Mucosa of gallbladder (tissue), 1 donor: ENCODE data around the gene SYTL4. TPM values are rescaled to one million over a fixed set of nuclear protein-coding genes. Genes with fewer than 3 reads are reported as not detected.
"Not testable (repeated sequence)": the region's sequence is repeated elsewhere in the genome, so short reads cannot be mapped to it uniquely, and the experiment has no call there.

ENCODE experiments used
- DNase-seq: peaks from one replicate; pipeline ENCODE4 v3.0.0-alpha.2; 2020; ENCODE audit warnings: low spot score
- total RNA-seq: library from RNA; stranded (reverse); gene quantifications from one replicate; pipeline ENCODE4 v1.2.1, GENCODE V29; 2021
- donor health status: DM: no; HTN: no; CAD: no.

The SYTL4 gene
- 15.8 TPM for total RNA-seq

DNA sequence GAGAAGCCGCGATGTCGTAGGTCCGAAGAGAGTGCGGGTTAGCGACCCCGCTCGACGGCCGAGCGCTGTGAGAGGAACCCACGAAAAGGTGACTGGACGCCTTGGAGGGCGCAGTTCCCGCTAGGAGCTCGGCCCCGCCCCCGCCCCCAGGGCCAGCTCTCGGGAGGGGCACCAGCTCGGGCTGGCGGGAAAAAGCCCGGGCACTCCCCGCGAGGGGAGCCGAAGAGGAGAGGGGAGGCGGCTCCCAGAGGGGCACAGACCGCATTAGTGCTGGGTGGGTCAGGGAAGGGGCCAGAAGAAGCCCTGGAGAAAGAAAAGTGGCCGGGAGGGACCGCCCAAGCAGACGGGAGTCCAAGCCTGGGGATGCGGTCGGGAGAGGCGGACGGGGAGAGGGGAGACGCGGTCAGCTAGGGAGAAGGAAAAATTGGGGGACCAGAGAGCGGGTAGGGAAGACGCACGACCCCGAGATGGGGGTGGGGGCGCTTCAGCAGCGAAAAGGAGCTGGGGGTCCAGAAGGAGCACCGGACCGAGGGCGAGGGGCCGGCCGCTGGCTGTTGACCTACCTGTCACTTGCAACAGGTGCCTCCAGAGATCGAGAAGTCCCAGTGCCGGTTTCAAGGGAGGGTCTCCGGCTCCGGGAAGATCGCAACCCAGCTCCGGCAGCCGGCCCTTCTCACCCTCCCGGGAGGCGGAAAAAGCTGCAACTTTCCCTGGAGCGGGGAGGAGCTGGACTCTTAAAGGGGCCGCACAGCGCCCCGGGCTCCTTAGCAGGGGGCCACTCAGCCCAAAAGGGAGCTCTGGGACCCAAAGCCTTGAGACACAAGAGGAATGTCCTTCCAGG lies at the start of gene SYTL4:
Gene SYTL4 (minus strand): TSS at position 681 of the 841 bp plus-strand sequence. CDS start 30,084 bp downstream, outside the sequence.
- no peak for DNase-seq

DNA sequence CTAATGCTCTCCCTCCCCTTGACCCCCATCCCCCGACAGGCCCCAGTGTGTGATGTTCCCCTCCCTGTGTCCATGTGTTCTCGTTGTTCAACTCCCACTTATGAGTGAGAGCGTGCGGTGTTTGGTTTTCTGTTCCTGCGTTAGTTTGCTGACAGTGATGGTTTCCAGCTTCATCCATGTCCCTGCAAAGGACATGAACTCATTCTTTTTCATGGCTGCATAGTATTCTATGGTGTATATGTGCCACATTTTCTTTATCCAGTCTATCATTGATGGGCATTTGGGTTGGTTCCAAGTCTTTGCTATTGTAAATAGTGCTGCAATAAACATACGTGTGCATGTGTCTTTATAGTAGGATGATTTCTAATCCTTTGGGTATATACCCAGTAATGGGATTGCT lies 37.5 kb upstream of the SYTL4 start:
- not testable (repeated sequence) for DNase-seq

DNA sequence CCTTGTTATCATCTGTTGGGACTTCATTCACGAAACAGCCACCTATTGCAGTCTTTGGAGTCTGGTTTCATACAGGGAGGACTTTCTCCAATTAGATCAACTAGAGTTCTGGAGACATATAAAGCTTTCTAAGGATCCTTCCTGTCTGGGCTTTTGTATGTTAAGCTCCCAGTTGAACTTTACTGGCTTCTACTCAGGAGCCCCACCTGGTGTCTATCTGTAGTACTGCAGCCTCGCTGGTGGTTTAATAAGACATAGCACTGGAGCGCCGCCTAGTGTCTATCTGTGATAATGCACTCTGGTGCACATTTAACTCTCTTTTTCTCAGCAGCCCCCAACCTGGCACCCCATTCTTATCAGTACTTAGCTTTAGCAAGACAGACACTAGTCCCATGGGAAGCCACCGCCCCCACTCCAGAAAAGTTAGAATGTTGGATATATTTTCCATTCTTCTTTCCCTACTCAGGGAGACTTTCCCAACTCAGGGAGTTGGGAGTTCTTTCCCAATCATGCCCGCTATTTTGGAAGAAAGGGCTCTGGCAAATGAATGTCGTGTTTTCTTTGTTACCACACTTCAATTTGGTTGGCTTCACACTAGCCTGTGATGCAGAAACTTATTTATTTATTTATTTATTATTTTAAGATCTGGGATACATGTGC lies 36.9 kb upstream of the SYTL4 start:
- peak; percentile 89 for DNase-seq

DNA sequence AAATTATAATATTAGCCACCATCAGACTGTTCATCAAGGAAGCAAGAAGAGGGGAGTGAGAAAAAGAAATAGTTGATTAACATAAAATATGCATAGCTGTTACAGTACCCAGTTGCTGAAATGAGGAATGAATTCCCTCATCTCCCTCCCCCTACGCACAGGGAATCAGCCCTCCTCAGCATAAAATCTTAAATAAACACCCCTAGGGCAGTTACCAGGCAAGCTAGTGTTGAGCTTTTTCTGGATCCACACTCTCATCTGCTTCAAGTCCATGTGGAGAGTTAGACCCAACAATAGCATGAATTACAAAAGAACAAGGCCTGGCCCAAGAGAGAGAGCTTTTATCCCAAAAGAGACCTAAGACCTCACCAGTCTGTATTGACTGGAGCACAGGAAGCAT lies 19.0 kb upstream of the SYTL4 start:
- no peak for DNase-seq

DNA sequence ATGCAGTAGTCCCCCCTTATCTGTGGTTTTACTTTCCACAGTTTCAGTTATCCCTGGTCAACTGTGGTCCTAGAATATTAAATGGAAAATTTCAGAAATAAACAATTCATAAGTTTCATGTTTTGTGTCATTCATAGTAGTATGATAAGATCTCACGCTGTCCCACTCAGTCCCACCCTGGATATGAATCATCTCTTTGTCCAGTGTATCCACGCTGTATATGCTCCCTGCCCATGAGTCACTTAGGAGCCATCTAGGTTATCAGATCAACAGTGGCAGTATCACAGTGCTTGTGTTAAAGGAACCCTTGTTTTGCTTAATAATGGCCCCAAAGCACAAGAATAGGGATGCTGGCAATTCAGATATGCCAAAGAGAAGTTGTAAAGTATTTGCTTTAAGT lies 16.2 kb upstream of the SYTL4 start:
- no peak for DNase-seq

DNA sequence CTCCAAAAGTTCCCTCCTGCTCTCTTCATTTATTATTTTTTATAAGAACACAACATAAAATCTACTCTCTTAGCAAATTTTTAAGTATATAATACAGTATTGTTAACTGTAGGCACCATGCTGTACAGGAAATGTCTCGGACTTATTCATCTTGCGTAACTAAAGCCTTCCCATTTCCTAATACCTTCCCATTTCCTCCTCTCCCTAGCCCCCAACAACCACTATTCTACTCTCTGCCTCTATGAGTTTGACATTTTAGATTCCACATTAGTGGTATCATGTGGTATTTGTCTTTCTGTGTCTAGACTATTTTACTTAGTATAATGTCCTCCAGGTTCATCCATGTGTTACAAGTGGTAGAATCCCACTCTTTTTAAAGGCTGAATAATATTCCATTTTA lies 15.8 kb upstream of the SYTL4 start:
- DNase-seq = no peak

DNA sequence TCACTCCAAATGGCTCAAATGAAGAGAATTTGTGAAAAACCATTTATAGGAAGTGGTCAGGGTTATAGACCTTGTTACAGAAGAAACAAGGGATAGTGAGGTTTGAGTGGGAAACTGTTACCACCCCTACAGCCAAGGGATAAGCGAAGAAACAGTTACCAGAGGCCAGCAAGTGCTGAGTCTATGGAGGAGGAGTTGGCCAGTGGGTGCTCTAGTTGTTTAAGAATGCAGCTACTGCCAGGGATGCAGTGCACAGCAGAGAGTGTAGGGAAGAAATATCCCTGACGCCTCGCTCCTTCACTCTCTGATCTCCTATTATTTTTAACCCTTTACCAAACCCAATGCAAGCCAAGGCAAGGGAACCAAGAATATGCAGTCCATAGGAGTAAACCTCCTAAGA lies 15.2 kb upstream of the SYTL4 start:
- DNase-seq = no peak

DNA sequence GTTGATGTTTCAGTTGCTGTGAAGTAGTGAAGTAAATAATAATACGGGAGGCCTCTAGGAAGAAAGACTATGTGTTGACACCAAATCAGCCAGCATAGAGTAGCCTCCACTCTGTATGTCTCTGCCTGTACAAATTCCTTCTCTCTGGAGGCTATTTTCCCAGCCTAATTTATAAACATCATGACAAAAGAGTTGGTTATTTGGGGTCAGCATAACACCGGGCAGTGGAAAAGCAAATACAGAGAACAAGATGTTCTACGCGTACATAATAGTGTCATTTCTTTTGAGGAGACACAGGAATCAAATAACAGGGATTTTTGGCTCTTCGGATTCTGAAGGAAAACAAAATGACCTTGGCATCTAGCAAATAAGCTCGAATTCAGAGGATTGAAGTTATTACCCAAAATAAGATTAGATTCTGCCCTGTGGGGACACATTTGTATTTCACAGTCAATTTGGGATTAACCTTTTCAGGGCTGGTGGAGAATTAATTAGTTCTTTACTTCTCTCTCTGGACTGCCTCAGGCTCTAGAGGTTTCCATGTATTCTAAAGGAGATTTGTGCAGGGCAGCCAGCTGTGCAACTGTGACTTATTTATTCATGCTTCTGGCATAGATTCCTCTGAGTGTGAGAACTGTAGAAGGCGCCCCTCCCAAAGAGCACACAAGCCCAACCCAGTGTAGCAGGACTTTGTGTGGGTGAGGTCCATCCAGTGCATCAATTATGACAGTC lies 14.1 kb upstream of the SYTL4 start:
- no peak for DNase-seq

DNA sequence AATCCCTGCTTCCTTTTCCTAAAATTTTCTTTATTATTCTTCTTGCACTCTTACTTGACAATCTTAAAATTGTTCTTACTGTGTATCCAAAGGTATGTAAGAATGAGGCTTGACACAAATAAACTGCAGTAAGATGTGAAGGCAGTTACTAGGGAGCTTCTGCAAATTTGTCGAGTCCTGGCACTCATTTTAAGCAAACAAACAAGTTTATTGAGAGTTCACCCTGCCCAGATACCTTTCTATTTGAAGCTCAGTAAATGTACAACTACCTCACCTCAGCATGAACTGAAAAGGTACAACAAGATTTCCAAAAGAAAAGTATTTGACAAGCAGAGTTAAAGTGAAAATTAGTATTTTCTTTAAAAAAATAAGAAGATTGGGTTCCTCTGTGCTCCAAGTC lies 13.3 kb upstream of the SYTL4 start:
- DNase-seq = no peak

DNA sequence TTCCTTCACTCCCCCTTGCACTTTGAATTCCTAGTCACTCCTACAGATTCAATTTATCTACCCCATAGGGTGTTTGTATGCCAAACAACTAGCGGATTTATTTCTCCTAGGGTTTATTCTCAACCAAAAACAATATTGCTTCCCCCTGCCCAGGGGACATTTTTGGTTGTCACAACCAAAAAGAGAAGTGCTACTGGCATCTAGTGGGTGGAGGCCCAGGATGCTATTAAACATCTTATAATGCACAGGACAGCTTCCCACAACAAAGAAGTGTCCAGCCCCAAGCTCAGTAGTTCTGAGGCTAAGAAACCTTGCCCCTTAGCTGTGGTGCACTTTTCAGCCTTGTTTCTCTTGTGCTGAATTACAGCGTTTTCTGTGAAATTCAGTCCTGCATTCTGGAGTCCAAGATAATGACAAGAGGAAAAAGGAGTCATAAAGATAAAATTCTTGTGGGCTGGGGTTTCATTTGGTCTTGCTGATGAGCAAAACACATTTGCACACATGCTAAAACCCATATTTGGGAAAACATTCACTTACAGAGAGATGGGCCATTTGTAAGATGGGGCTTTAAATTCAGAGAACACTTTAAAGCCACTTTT lies 11.2 kb upstream of the SYTL4 start:
- DNase-seq = no peak

DNA sequence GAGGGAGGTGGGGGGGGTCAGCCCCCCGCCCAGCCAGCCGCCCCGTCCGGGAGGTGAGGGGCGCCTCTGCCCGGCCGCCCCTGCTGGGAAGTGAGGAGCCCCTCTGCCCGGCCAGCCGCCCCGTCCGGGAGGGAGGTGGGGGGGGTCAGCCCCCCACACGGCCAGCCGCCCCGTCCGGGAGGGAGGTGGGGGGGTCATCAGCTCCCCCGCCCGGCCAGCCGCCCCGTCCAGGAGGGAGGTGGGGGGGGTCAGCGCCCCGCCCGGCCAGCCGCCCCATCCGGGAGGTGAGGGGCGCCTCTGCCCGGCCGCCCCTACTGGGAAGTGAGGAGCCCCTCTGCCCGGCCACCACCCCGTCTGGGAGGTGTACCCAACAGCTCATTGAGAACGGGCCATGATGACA lies 7.9 kb downstream of the SYTL4 start:
- not testable (repeated sequence) for DNase-seq

DNA sequence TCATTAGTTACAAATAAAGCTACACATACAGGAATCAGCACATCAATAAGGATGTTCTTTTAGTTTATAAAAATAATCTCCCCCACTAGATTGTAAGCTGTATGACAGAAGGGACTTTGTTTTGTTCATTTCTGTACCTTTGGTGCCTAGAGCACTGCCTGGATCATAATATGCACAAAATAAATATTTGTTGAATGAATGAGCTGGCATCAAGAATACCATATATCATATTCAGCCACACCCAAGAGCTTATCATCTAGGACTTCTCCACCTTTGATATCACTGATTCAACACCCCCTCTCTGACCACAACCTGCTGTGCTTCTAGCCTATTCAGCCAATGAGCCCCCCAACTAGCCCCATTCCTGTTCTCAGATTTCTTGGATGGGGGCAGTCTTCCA lies 10.6 kb downstream of the SYTL4 start:
- DNase-seq = no peak

DNA sequence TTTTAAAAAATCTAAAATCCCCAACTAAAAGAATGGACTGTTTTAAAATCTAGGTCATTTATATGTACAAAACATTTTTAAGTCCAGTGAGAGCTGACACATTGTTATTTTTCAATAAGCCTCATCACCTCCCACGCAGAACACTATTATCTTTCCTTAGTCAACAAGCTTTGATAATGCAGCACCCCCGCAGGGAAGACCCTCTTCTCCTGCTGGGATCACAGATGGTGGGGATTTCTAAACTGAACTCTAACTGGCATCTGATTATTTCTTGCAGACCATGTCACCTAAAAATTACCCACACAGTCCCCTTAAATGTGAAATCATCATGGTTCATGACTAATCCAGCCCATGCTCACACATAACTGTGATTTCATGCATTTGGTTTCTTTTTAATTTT lies 11.6 kb downstream of the SYTL4 start:
- no peak for DNase-seq

DNA sequence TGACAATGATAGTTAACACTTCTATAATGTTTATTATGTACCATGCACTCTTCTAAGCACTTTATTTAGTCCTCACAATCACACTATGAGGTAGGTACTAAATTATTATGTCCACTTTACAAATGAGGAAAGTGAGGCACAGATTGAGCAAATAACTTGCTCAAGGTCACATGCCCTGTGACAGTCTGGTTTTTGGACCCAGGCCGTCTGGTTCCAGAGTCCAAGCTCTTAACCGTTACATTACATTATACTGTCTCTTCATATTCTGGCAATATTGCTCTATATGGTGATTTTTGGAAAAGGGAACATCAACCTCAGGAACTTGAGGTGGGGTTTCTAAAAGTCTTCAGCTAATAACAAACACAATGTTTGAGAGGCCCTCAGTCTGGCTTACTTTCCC lies 12.8 kb downstream of the SYTL4 start:
- no peak for DNase-seq

DNA sequence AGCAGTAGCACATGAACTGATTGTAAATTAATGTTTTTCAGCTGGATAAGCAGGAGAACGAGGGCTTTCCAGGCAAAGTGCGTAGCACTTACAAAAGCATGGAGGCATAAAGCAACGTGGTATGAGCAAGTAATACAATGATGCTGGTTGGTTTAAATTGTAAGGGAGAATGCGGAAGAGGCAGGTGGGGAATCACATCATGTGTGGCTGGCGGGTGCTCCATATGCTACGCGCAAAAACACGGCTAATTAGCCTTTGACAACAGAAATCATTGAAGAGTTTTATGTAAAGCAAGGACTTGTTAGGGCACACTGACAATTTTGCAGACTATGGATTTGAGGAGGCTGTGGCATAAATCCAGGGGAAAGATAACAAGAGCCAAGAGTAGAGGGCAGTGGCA lies 14.6 kb downstream of the SYTL4 start:
- no peak for DNase-seq

DNA sequence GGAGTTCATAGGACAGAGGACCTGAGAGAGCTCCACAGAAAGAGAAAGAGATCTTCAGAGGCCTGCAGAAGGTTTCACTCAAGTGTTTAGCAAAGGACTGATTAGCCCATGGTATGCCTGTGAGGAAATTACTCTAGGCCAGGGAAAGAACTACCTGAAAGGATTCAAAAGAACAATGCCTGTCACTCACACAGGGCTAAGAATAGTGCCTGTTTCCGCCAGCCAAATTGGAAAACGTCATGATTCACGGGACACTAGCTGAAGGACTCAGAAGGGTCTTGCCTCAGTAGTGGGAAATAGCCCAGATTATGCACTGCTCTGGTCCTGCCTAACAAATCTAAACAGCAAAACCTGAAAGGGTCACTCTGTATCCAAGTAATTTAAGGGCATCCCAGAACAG lies 21.1 kb downstream of the SYTL4 start:
- DNase-seq = no peak

DNA sequence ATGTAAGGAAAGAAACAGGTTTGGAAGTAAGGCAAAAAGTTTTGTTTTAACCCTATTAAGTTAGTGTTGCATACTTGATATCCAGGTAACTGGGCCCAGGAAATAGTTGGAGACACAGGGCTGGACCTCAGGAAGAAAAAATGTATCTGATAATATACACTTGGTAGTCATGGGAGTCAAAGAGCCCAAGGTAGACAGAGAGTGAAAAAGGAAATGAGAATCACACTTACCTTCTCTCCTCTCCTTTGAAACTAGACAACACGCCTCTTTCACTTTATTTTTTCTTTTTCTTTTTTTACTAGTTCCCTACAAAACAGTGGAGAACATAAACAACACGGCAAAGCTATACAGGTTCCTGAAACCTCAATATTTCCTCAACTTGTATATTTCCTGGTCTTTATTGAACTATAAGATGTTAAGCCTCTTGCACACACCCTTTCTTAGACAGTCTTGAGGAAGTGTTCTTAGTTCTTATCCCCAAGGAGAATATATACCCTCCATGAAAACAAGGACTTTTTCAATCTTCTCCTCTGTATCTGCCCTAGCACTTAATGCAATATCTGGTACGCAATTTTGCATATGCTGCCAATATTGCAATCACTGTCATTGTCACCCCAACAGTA lies 27.2 kb downstream of the SYTL4 start:
- no peak for DNase-seq

DNA sequence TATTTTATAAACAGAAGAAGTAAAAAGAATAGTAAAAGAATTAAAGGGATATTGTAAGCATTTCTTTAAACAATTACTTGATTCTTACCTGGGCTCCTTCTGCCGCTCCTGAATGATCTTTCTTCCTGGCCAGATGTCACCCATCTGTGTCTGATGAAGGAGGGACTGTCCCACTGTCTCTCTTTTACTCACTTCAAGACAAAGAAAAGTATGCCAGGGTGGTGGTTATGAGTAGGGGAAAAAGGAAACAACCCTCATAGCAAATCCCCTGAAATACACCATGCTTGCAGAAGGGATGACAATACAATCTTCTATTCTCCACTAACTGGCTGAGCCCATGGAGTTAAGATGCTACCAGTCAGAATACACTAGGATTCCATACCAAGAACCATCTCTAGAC lies 31.1 kb downstream of the SYTL4 start:
- DNase-seq = no peak

DNA sequence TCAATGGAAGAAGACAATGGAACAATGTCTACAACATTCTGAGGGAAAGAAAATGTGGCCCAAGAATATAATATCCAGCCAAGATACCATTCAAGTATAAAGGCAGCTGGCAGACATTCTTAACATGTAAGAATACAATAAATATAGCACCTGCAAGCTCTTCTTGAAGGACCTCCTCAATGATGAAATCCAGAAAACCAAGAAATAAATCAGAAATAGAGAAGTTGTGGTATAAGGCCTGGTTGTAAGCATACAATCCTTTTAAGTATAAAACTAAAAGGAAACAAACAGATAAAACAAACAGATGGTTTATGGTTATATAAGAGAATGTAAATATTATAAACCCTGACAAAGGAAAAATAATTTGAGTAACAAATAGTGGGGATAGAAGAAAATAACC lies 33.4 kb downstream of the SYTL4 start:
- no peak for DNase-seq

DNA sequence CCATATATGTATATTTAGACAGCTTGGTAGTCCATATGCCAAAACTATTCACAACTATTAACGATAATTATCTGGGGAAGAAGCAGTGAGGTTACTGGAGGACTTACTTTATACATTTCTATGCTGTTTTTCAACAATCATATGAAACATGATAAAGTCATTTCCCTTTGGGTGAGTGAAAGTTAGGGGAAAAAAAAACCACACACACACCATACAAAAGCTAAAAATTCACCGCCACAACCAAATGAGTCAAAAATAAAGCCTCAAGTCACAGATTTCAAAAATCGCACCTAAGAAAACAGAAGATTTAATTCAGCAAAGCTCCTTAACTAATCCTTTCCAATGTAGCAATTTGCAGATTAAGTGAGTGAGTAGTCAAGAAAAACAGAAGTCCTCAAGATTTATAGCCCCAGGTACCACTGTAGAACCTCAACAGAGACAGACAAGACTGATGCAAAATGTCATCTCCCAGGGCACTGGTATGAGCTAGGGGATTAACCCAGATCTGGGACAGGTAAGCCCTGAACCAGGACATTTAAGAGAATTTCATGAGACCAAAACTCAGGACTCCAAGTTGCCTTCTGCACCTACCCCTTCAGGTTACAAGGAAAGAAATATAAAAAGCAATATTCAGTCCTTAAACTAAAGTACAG lies 35.1 kb downstream of the SYTL4 start:
- DNase-seq = no peak

DNA sequence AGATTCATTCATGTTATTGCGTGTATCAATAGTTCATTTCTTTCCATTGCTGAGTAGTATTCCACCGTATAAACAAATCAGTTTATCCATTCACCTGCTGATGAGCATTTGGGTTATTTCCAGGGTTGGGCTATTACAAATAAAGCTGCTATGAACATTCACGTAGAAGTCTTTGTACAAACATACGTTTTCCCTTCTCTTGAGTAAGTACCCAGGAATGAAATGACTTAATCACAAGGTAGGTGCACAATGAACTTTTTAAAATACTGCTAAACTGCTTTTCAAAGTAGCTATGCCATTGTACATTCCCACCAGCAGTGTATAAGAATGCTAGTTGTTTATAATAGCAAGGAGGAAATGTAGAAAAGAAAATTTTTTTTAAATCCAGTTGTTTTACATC lies 35.9 kb downstream of the SYTL4 start:
- DNase-seq = no peak
